Measurements from ENCODE around the gene MRGPRG.

DNA sequence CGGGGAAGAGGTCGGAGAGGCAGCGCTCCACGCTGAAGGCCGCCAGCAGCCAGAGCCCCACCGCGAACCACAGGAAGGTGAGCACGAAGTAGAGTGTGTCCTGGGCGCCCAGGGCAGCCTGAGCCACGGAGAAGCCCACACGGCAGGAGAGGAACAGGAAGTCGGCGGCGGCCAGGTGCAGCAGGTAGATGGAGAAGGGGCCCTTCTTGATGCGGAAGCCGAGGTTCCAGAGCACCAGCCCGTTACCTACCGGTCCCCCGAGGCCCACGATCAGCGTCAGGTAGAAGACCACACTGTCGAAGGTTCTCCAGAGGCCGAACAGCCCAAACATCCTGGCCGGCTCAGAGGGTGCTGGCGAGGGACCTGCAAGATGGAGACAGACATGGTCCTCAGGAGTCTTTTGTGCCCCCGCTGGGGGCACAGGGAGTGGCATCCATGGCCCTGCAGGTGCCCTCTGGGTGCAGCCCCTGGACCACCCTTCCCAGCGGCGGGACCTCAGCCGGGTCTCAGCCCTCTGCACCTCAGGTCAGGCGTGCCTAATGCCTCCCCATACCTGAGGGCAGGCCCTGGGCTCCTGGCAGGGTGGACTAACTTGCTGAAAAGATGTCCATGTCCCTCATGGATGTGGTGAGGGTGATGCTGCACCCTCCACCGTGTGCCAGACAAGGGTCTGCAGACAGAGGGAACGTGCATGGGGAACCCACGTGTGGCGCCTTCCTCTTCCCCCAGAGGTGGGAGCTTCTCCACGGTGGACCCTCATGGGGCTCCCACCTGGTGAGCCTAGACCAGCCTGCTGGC lies at the start of gene MRGPRG:
- TF ChIP-seq EP300 (conservative IDR thresholded peaks at IDR 0.05; ENCODE audit: poor library complexity, severe bottlenecking) (no peak), EZH2 (IDR thresholded peaks at IDR 0.05; ENCODE audit: borderline replicate concordance, insufficient read depth, low read length, poor library complexity, severe bottlenecking) (no peak), RAD21 (conservative IDR thresholded peaks at IDR 0.05) (no peak), POLR2AphosphoS5 (IDR thresholded peaks at IDR 0.05) (no peak)
- TF ChIP-seq, protein P1, sequence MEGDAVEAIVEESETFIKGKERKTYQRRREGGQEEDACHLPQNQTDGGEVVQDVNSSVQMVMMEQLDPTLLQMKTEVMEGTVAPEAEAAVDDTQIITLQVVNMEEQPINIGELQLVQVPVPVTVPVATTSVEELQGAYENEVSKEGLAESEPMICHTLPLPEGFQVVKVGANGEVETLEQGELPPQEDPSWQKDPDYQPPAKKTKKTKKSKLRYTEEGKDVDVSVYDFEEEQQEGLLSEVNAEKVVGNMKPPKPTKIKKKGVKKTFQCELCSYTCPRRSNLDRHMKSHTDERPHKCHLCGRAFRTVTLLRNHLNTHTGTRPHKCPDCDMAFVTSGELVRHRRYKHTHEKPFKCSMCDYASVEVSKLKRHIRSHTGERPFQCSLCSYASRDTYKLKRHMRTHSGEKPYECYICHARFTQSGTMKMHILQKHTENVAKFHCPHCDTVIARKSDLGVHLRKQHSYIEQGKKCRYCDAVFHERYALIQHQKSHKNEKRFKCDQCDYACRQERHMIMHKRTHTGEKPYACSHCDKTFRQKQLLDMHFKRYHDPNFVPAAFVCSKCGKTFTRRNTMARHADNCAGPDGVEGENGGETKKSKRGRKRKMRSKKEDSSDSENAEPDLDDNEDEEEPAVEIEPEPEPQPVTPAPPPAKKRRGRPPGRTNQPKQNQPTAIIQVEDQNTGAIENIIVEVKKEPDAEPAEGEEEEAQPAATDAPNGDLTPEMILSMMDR (IDR thresholded peaks at IDR 0.05; ENCODE audit: poor library complexity, severe bottlenecking): no peak

Data from neural cell (in vitro differentiated cells).